OCI-LY7 (cell line): Measurements from ENCODE around the gene HHLA2.

Experiments
- CTCF ChIP-seq: fragments of 200-600 bp; sonication (generic); conservative IDR thresholded peaks from 2 replicates; pipeline ENCODE4 v1.5.1; 2014; ENCODE audit warnings: mild to moderate bottlenecking, antibody characterized with exemption, low read length, moderate library complexity, mixed read lengths
- EZH2phosphoT487 ChIP-seq: fragments of 200-600 bp; sonication (generic); IDR thresholded peaks from 2 replicates; pipeline ENCODE4 v1.6.1; 2018; ENCODE audit warnings: low read depth, borderline replicate concordance, mild to moderate bottlenecking, mixed run types, antibody characterized with exemption, low read length, moderate library complexity, mixed read lengths

- TF ChIP-seq CTCF, result no peak
- no peak for TF ChIP-seq EZH2phosphoT487
Measured at GRCh38 chr3:108401836-108402235, 105.5 kb downstream of the HHLA2 start.
